IMR-90 (cell line): ENCODE results near the gene MFGE8. TPM values are rescaled to one million over a fixed set of nuclear protein-coding genes. Genes with fewer than 3 reads are reported as not detected.
A peak's percentile ranks its signal among the peaks of the same experiment; 100 is the strongest.

Experiments used
- ATAC-seq: fragments of 200-7000 bp; cut with Tn5 transposase; 2 replicates; pipeline ENCODE4 v1.9.1; 2020; ENCODE audit warnings: low read depth, mild to moderate bottlenecking, moderate library complexity
- BruUV-seq: library from RNA; stranded (reverse); fragments of 400-500 nt; replicated peaks from 2 replicates; lab custom pipeline; 2021; lab: Mats Ljungman, UMichigan
- CTCF ChIA-PET: fragments of 300-600 bp; formaldehyde crosslinking; extraction: SDS; loops from one replicate; lab custom pipeline; 2021; ENCODE audit warnings: antibody characterized with exemption; lab: Yijun Ruan, JAX
- POLR2A ChIA-PET: fragments of 300-600 bp; sonication (Branson Sonifier 250); formaldehyde crosslinking; loops from one replicate; lab custom pipeline; 2022; ENCODE audit warnings: antibody characterized with exemption; ENCODE audit not compliant: unreplicated experiment; lab: Charles Lee
- DNase-seq: peaks from one replicate; pipeline ENCODE4 v3.0.0; 2013
- H2AFZ ChIP-seq: replicated peaks from 2 replicates; pipeline ENCODE3; 2013; ENCODE audit warnings: low read length, mild to moderate bottlenecking; ENCODE audit not compliant: poor library complexity
- H2AK5ac ChIP-seq: 2 replicates; pipeline ENCODE4 v1.6.1; 2013; ENCODE audit warnings: low read depth, low read length, inconsistent platforms
- H2AK9ac ChIP-seq: replicated peaks from 2 replicates; pipeline ENCODE3; 2013; ENCODE audit warnings: mild to moderate bottlenecking, low read depth, low read length, moderate library complexity; ENCODE audit not compliant: poor library complexity
- H2BK120ac ChIP-seq: 2 replicates; pipeline ENCODE4 v1.6.1; 2013; ENCODE audit warnings: low read depth, low read length, inconsistent platforms
- H2BK15ac ChIP-seq: 3 replicates; pipeline ENCODE4 v1.6.1; 2013; ENCODE audit warnings: low read depth, low read length, inconsistent platforms
- H2BK20ac ChIP-seq: 2 replicates; pipeline ENCODE4 v1.6.1; 2013; ENCODE audit warnings: low read depth, mild to moderate bottlenecking, inconsistent platforms, low read length, moderate library complexity
- H2BK5ac ChIP-seq: 2 replicates; pipeline ENCODE4 v1.6.1; 2013; ENCODE audit warnings: mild to moderate bottlenecking, low read depth, low read length, inconsistent platforms; ENCODE audit not compliant: poor library complexity, severe bottlenecking
- H3K14ac ChIP-seq: replicated peaks from 2 replicates; pipeline ENCODE4 v1.6.1; 2013; ENCODE audit warnings: low read depth, low read length, inconsistent platforms
- H3K18ac ChIP-seq: 2 replicates; pipeline ENCODE4 v1.6.1; 2013; ENCODE audit warnings: low read depth, low read length, control low read depth
- H3K23ac ChIP-seq: 2 replicates; pipeline ENCODE4 v1.6.1; 2013; ENCODE audit warnings: low read depth, low read length, inconsistent platforms
- H3K27ac ChIP-seq: 2 replicates; pipeline ENCODE4 v1.5.1; 2013; ENCODE audit warnings: mild to moderate bottlenecking, control low read depth, low read length; ENCODE audit not compliant: insufficient read depth
- H3K27me3 ChIP-seq: 2 replicates; pipeline ENCODE4 v1.6.1; 2013; ENCODE audit warnings: low read length; ENCODE audit not compliant: control insufficient read depth, insufficient read depth
- H3K36me3 ChIP-seq: 2 replicates; pipeline ENCODE4 v1.6.1; 2013; ENCODE audit warnings: low read length, mixed read lengths; ENCODE audit not compliant: control insufficient read depth, insufficient read depth
- H3K4ac ChIP-seq: 2 replicates; pipeline ENCODE4 v1.6.1; 2013; ENCODE audit warnings: low read depth, low read length, inconsistent platforms
- H3K4me1 ChIP-seq: 2 replicates; pipeline ENCODE4 v1.6.1; 2013; ENCODE audit warnings: low read length, mixed read lengths; ENCODE audit not compliant: control insufficient read depth, insufficient read depth
- H3K4me2 ChIP-seq: 2 replicates; pipeline ENCODE4 v1.6.1; 2013; ENCODE audit warnings: low read depth, mild to moderate bottlenecking, control low read depth, low read length, moderate library complexity
- H3K4me3 ChIP-seq: 2 replicates; pipeline ENCODE4 v1.5.1; 2013; ENCODE audit warnings: low read depth, mild to moderate bottlenecking, control low read depth, low read length, moderate library complexity; ENCODE audit not compliant: insufficient read depth
- H3K56ac ChIP-seq: 2 replicates; pipeline ENCODE4 v1.6.1; 2013; ENCODE audit warnings: low read length, inconsistent platforms; ENCODE audit not compliant: insufficient read depth; ENCODE audit errors: extremely low read depth
- H3K79me1 ChIP-seq, 2 experiments: 2 replicates each; pipeline ENCODE4 v1.6.1; 2013; ENCODE audit warnings: low read length in 2 of 2, inconsistent platforms in 1 of 2, low read depth in 1 of 2
- H3K9ac ChIP-seq: 2 replicates; pipeline ENCODE4 v1.6.1; 2013; ENCODE audit warnings: low read depth, low read length, control low read depth
- H3K9me1 ChIP-seq: 2 replicates; pipeline ENCODE4 v1.6.1; 2013; ENCODE audit warnings: low read length, inconsistent platforms; ENCODE audit not compliant: insufficient read depth
- H3K9me3 ChIP-seq: 2 replicates; pipeline ENCODE4 v1.6.1; 2013; ENCODE audit warnings: low read length; ENCODE audit not compliant: control insufficient read depth, insufficient read depth
- H4K20me1 ChIP-seq: 2 replicates; pipeline ENCODE4 v1.6.1; 2013; ENCODE audit warnings: low read length, inconsistent platforms; ENCODE audit not compliant: insufficient read depth
- H4K5ac ChIP-seq: 2 replicates; pipeline ENCODE4 v1.6.1; 2013; ENCODE audit warnings: mild to moderate bottlenecking, low read depth, low read length, control low read depth
- H4K8ac ChIP-seq, 2 experiments: 2 replicates each; pipeline ENCODE4 v1.6.1; 2013; ENCODE audit warnings: low read depth in 2 of 2, low read length in 2 of 2, control low read depth in 1 of 2, inconsistent platforms in 1 of 2
- H4K91ac ChIP-seq: 2 replicates; pipeline ENCODE4 v1.6.1; 2013; ENCODE audit warnings: low read depth, low read length, inconsistent platforms; ENCODE audit not compliant: insufficient read depth
- CEBPB ChIP-seq: IDR thresholded peaks from 2 replicates; pipeline ENCODE4 v1.6.1; 2012; ENCODE audit warnings: low read depth, low read length, improper control_type of control experiment
- CHD1 ChIP-seq: IDR thresholded peaks from 2 replicates; pipeline ENCODE4 v1.6.1; 2012; ENCODE audit warnings: low read depth, low read length, improper control_type of control experiment
- ELK1 ChIP-seq: fragments of 150-350 bp; IDR thresholded peaks from 2 replicates; pipeline ENCODE4 v1.6.1; 2016; ENCODE audit warnings: low read depth, mild to moderate bottlenecking, low read length, moderate library complexity, borderline replicate concordance
- FOS ChIP-seq: fragments of 150-350 bp; IDR thresholded peaks from 2 replicates; pipeline ENCODE4 v1.6.1; 2016; ENCODE audit warnings: low read depth, low read length
- MAFK ChIP-seq: IDR thresholded peaks from 2 replicates; pipeline ENCODE4 v1.6.1; 2012; ENCODE audit warnings: low read depth, low read length, improper control_type of control experiment
- MAZ ChIP-seq: IDR thresholded peaks from 2 replicates; pipeline ENCODE4 v1.6.1; 2012; ENCODE audit warnings: low read depth, mild to moderate bottlenecking, low read length, improper control_type of control experiment, moderate library complexity, borderline replicate concordance
- NFE2L2 ChIP-seq: fragments of 150-350 bp; IDR thresholded peaks from 2 replicates; pipeline ENCODE4 v1.6.1; 2016; ENCODE audit warnings: low read depth, mild to moderate bottlenecking, low read length
- POLR2A ChIP-seq: IDR thresholded peaks from 2 replicates; pipeline ENCODE4 v1.6.1; 2012; ENCODE audit warnings: mild to moderate bottlenecking, low read depth, low read length
- RAD21 ChIP-seq: IDR thresholded peaks from 2 replicates; pipeline ENCODE4 v1.6.1; 2012; ENCODE audit warnings: low read length, improper control_type of control experiment
- RCOR1 ChIP-seq: IDR thresholded peaks from 2 replicates; pipeline ENCODE4 v1.6.1; 2012; ENCODE audit warnings: mild to moderate bottlenecking, low read length, improper control_type of control experiment; ENCODE audit not compliant: insufficient replicate concordance
- RFX5 ChIP-seq: IDR thresholded peaks from 2 replicates; pipeline ENCODE4 v1.8.0; 2012; ENCODE audit warnings: low read depth, mild to moderate bottlenecking, low read length, moderate library complexity
- USF2 ChIP-seq: fragments of 150-350 bp; IDR thresholded peaks from 2 replicates; pipeline ENCODE4 v1.6.1; 2017; ENCODE audit warnings: mild to moderate bottlenecking, antibody characterized with exemption, low read length, low read depth
- WGBS, 2 experiments: methylation state at CpG; one replicate each; pipeline versions ENCODE4 v1.1.5 to v1.1.7; 2013; ENCODE audit warnings: missing lambda C conversion rate in 2 of 2; ENCODE audit not compliant: insufficient read length in 1 of 2; ENCODE audit errors: extremely low coverage in 2 of 2; 5-methylcytosine and 5-hydroxymethylcytosine counted together
- dilution Hi-C: fragments of 300-500 bp; cut with HindIII; formaldehyde crosslinking; loops from one replicate; pipeline ENCODE4 v1.14.3; 2018; ENCODE audit warnings: low sequenced_read_pairs; ENCODE audit not compliant: unreplicated experiment
- in situ Hi-C: fragments of 300-500 bp; cut with MboI; formaldehyde crosslinking; loops from 3 replicates; pipeline ENCODE4 v1.14.3; 2019; ENCODE audit warnings: low sequenced_read_pairs, inconsistent platforms, mixed read lengths
- intact Hi-C: fragments of 100-400 bp; cut with micrococcal nuclease; formaldehyde crosslinking; loops from 2 replicates; pipeline ENCODE4 v1.10.0; 2022
- polyA plus RNA-seq, 3 experiments: library from polyadenylated mRNA; depleted of rRNA; stranded (reverse); fragments of >200 nt; gene quantifications; 2 replicates each; pipeline ENCODE4 v1.2.3, GENCODE V29; 2012; ENCODE audit warnings: low replicate concordance in 1 of 3
- total RNA-seq: library from RNA; depleted of rRNA; stranded (reverse); fragments of >200 nt; gene quantifications from 2 replicates; pipeline ENCODE4 v1.2.3, GENCODE V29; 2012

MFGE8 gene
- total and polyA plus RNA-seq, 2 of the 4 experiments (the other 2 are of a cell fraction), result 232 to 1,912 TPM

- peak; percentile 100 for TF ChIP-seq FOS
These were observed 5.6 kb upstream of the MFGE8 start (continued) for GRCh38 chr15:88918738-88919137.

- no peak overlapping the region for H2AFZ ChIP-seq
- intact Hi-C loops (loop anchor here (2.0 kb wide), 1 partner anchor 71 kb away; no protein-coding TSS in a partner anchor), in situ Hi-C loops (no loop called here), dilution Hi-C loops (loop anchor here (25.0 kb wide), 1 partner anchor 95 kb away; no protein-coding TSS in a partner anchor)
- H3K4me2 ChIP-seq, result no peak overlapping the region
- H2BK5ac ChIP-seq, result no peak overlapping the region
- no peak overlapping the region for H2AK9ac ChIP-seq
- no peaks in the 10 kb centered on the region for H3K36me3 ChIP-seq
- H3K23ac ChIP-seq, result no peak overlapping the region
- H3K9me1 ChIP-seq, result peaks cover 10% of the 10 kb centered on the region
- no peak overlapping the region for H4K5ac ChIP-seq
- H3K9ac ChIP-seq, result no peak overlapping the region
- no peak overlapping the region for H4K91ac ChIP-seq
- peaks cover 8% of the 10 kb centered on the region for H3K4me1 ChIP-seq
- H3K79me1 ChIP-seq, result peaks cover 0 to under 1% of the 10 kb centered on the region in 2 experiments; a peak in 2 of 4 replicates
- H3K4me3 ChIP-seq, result no peak overlapping the region
- ATAC-seq, result no peak
- peak overlapping the region; percentile 48; the same call in 1 of the 2 replicates for H3K18ac ChIP-seq
- H4K8ac ChIP-seq, result no peak overlapping the region
- no peak overlapping the region for H3K27ac ChIP-seq
- H2AK5ac ChIP-seq, result peak overlapping the region; percentile 84
- peak overlapping the region; percentile 69 for H2BK20ac ChIP-seq
- H3K27me3 ChIP-seq, result no peaks in the 10 kb centered on the region
- H3K14ac ChIP-seq, result 0 out of 2 replicates have a peak overlapping the region, but pooled peaks have one; percentile 82
- H3K56ac ChIP-seq, result no peak overlapping the region
- no peaks in the 10 kb centered on the region for H4K20me1 ChIP-seq
- POLR2A ChIA-PET, result no interaction called here
- peak overlapping the region; percentile 61 for H3K4ac ChIP-seq
- BruUV-seq, result no TSS peak
- WGBS, 2 experiments, result no CpG with 5 or more reads among the region's 5 CpGs
- no peaks in the 10 kb centered on the region for H3K9me3 ChIP-seq
- peak overlapping the region; percentile 70; the same call in 1 of the 3 replicates for H2BK15ac ChIP-seq
- CTCF ChIA-PET, result interaction anchor here (0.7 kb wide), 1 partner anchor 1785 kb away, joined by 6 read pairs; no protein-coding TSS in a partner anchor
- DNase-seq, result no peak
- TF ChIP-seq CHD1, result no peak
- no peak for TF ChIP-seq MAZ
- TF ChIP-seq POLR2A, result no peak
- no peak for TF ChIP-seq FOS
- no peak for TF ChIP-seq RAD21
- TF ChIP-seq NFE2L2, result no peak
- no peak for TF ChIP-seq RCOR1
- TF ChIP-seq MAFK, result no peak
- TF ChIP-seq ELK1, result no peak
- no peak for TF ChIP-seq CEBPB
- no peak for TF ChIP-seq USF2
- no peak for TF ChIP-seq RFX5
- peak overlapping the region; percentile 65; the same call in 1 of the 2 replicates for H2BK120ac ChIP-seq
These were observed 4.6 kb upstream of the MFGE8 start for GRCh38 chr15:88917760-88918159.
